ENCODE measurements around the gene METTL16.

Gene METTL16

DNA sequence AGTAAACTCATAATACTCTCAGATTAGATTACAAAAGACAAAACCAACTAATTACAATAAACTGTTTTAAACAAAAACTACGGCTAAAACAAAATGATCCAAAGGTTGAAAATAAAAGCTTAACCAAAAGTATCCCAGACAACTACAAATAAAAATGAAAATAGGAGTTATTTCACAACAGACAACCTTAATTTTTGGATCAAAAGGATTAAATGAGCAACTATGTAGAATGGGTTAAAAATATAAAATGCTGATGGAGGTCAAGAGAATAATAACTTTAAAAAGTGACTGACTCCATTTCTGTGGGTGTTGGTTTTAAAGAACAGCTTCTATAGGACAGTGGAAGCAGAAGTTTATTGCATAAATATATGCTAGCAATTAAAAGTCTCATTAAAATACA, 28.6 kb downstream of the METTL16 start:
- no peaks in the 10 kb centered on the region for H3K27me3 Mint-ChIP-seq
- peaks cover 47% of the 10 kb centered on the region for H3K4me1 Mint-ChIP-seq (ENCODE audit: low read depth)
- H3K27ac Mint-ChIP-seq: no peak overlapping the region
- no peak overlapping the region for H3K4me3 Mint-ChIP-seq
- H3K36me3 Mint-ChIP-seq: peaks cover 3% of the 10 kb centered on the region
- H3K9me3 Mint-ChIP-seq (ENCODE audit: low read depth): no peaks in the 10 kb centered on the region

DNA sequence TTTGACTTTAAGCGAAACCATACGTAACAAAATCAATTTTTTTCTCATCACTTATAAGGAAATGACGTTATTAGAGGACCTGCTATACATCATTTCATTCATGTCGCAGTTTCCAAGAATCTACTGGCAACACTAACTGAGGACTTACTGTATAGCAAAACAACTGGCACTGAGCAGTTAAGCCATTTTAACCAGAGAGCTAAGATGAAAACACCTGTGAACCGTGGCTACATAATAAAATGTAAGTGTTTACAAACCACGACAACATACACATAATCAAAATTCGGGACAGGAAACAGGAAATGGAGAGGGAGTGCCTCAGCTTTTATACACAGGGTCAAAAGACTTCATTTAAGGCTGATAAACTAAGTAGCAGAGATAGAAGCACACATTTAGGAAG, 29.5 kb downstream of the METTL16 start:
- Mint-ChIP-seq H3K9me3 (ENCODE audit: low read depth) (no peaks in the 10 kb centered on the region), H3K36me3 (peaks cover 3% of the 10 kb centered on the region), H3K27me3 (no peaks in the 10 kb centered on the region), H3K27ac (peak overlapping the region; percentile 59), H3K4me1 (ENCODE audit: low read depth) (peaks cover 43% of the 10 kb centered on the region), H3K4me3 (peak overlapping the region; percentile 40)

DNA sequence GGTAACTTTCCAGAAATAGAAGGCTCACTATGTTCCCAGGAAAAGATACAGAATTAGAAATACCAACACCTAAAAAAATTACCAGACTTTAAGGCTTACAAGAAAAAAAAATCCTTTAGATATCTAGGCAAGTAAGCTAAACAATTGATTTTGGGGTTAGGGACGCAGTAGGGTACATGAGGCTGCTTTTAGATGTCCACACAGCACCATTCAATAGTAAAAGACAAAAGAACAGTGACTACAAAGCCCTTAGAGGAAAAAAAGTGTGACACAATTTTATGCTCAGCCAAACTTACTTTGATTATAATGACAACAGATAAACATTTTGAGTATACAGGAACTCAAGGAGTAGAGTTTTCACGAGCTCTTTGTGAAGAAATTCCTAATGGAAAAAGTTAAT, 29.9 kb downstream of the METTL16 start:
- H3K27me3 Mint-ChIP-seq: no peaks in the 10 kb centered on the region
- H3K4me1 Mint-ChIP-seq (ENCODE audit: low read depth): peaks cover 39% of the 10 kb centered on the region
- no peaks in the 10 kb centered on the region for H3K9me3 Mint-ChIP-seq (ENCODE audit: low read depth)
- H3K27ac Mint-ChIP-seq: peak overlapping the region; percentile 59
- no peak overlapping the region for H3K4me3 Mint-ChIP-seq
- peaks cover 3% of the 10 kb centered on the region for H3K36me3 Mint-ChIP-seq

DNA sequence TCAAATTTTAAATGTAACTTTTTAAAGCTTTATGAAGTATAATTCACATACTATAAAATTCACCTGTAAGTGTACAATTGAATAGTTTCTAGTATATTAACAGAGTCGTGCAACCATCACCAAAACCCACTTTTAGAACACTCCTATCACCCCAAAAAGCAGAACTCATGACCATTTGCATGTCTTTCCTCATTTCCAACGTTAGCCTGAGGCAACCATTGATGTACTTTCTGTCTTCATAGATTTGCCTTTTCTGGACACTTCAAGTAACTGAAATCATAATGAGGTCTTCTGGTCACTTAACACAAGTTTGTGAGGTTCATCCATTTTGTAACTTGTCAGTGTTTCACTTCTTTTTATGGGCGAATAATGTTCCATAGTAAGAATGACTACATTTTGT, 33.2 kb downstream of the METTL16 start:
- no peaks in the 10 kb centered on the region for H3K9me3 Mint-ChIP-seq (ENCODE audit: low read depth)
- H3K27ac Mint-ChIP-seq: no peak overlapping the region
- H3K36me3 Mint-ChIP-seq: peaks cover 15% of the 10 kb centered on the region
- H3K4me3 Mint-ChIP-seq: no peak overlapping the region
- H3K27me3 Mint-ChIP-seq: no peaks in the 10 kb centered on the region
- H3K4me1 Mint-ChIP-seq (ENCODE audit: low read depth): peaks cover 24% of the 10 kb centered on the region

DNA sequence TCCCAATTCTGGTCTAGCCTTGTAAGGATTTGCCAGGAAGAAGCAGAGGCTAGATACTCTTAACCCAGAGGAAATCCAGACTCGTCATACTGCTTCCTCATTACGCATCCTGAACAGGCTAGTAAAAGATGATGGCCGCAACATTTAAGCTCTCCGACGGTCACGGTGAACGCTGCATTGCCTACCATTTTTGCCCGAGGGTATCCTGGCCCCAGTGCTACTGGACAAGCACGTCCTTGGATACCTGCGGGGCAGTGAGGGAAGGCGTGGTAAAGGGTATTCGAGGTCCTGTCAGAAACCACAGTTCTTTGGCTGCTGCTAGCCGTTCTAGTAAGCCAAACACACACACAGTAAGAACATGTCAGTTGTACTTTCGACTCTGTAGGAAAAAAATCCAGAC, 36.6 kb downstream of the METTL16 start:
- peaks cover 16% of the 10 kb centered on the region for H3K36me3 Mint-ChIP-seq
- no peaks in the 10 kb centered on the region for H3K9me3 Mint-ChIP-seq (ENCODE audit: low read depth)
- no peak overlapping the region for H3K27ac Mint-ChIP-seq
- no peaks in the 10 kb centered on the region for H3K4me1 Mint-ChIP-seq (ENCODE audit: low read depth)
- H3K4me3 Mint-ChIP-seq: no peak overlapping the region
- H3K27me3 Mint-ChIP-seq: no peaks in the 10 kb centered on the region

DNA sequence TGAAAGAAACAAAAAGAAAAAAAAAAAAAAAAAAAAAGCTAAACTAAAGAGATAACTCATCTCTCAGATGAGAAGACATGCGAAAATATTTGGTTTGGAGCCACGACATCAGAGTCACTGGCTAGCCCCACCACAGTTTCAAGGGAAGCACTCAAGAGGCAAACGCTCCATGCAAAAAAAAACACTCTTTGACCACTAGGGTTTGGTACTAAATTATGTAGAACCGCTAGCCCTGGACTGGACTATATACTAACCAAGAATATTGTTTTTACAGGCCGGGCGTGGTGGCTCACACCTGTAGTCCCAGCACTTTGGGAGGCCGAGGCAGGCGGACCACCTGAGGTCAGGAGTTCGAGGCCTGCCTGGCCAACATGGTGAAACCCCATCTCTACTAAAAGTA, 37.3 kb downstream of the METTL16 start:
- Mint-ChIP-seq H3K9me3 (ENCODE audit: low read depth) (no peaks in the 10 kb centered on the region), H3K4me3 (no peak overlapping the region), H3K27me3 (no peaks in the 10 kb centered on the region), H3K36me3 (peaks cover 16% of the 10 kb centered on the region), H3K27ac (no peak overlapping the region), H3K4me1 (ENCODE audit: low read depth) (no peaks in the 10 kb centered on the region)

DNA sequence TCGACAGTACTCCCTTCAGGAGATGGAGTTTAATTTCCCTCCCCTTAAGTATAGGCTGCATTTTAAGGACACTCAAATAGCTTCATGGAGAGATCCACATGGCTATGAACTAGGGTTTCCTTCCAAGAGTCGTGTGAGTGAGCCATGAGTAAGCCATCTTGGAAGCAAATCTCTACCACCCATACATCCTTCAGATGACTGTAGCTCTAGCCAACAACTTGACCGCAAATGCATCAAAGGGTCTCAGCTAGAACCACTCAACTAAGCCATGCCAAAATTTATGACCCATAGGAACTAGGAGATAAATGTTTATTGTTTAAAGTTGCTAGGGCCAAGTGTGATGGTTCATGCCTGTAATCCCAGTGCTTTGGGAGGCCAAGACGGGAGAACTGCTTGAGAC, 43.4 kb downstream of the METTL16 start:
- Mint-ChIP-seq H3K4me1 (ENCODE audit: low read depth) (no peaks in the 10 kb centered on the region), H3K4me3 (no peak overlapping the region), H3K36me3 (peaks cover 4% of the 10 kb centered on the region), H3K27ac (no peak overlapping the region), H3K27me3 (no peaks in the 10 kb centered on the region), H3K9me3 (ENCODE audit: low read depth) (no peaks in the 10 kb centered on the region)

DNA sequence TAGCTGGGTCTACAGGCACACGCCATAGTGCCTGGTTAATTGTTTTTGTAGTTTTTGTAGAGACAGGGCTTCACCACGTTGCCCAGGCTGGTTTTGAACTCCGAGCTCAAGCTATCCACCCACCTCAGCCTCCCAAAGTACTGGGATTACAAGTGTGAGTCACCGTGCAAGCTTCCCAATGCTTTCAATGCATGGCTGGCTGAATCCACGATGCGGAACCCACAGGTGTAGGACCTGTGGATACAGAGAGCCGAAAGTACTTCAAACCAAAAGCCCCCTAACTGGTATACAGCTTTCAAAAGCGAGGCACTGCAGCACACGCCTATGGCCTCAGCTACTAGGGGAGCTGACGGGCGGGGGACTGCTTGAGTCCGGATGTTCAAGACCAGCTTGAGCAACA, 44.8 kb downstream of the METTL16 start:
- Mint-ChIP-seq H3K27ac (no peak overlapping the region), H3K4me1 (ENCODE audit: low read depth) (no peaks in the 10 kb centered on the region), H3K9me3 (ENCODE audit: low read depth) (no peaks in the 10 kb centered on the region), H3K27me3 (no peaks in the 10 kb centered on the region), H3K36me3 (peaks cover 3% of the 10 kb centered on the region), H3K4me3 (no peak overlapping the region)

DNA sequence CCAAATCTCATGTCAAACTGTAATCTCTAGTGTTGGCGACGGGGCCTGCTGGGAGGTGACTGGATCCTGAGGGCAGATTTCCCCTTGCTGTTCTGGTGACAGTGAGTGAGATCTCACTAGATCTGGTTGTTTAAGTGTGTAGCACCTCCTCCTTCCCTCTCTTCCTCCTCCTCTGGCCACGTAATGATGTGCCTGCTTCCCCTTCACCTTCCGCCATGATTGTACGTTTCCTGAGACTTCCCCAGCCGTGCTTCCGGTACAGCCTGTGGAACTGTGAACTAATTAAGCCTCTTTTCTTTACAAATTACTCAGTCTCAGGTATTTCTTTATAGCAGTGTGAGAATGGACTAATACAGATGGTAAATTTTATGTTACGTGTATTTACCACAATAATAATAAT, 49.2 kb downstream of the METTL16 start:
- Mint-ChIP-seq H3K27ac (peak overlapping the region; percentile 77), H3K4me3 (no peak overlapping the region), H3K4me1 (ENCODE audit: low read depth) (no peaks in the 10 kb centered on the region), H3K27me3 (no peaks in the 10 kb centered on the region), H3K9me3 (ENCODE audit: low read depth) (no peaks in the 10 kb centered on the region), H3K36me3 (peaks cover 6% of the 10 kb centered on the region)

DNA sequence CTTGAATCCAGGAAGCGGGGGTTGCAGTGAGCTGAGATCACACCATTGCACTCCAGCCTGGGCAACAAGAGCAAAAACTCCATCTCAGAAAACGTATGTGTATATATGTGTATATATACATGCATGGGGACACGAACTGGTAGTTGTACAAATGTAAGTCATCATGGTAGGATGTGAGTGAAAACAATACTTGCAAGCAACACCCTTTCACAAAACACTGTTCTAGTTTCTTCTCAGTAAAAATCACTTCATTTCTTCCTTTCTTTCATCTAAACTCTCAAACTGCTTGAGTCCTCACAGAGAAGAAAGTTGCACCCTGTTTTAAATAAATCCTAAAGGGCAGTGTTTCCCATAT, 51.8 kb downstream of the METTL16 start:
- Mint-ChIP-seq H3K36me3 (peaks cover 6% of the 10 kb centered on the region), H3K27me3 (no peaks in the 10 kb centered on the region), H3K27ac (peak overlapping the region; percentile 28), H3K4me3 (no peak overlapping the region), H3K4me1 (ENCODE audit: low read depth) (no peaks in the 10 kb centered on the region), H3K9me3 (ENCODE audit: low read depth) (no peaks in the 10 kb centered on the region)

DNA sequence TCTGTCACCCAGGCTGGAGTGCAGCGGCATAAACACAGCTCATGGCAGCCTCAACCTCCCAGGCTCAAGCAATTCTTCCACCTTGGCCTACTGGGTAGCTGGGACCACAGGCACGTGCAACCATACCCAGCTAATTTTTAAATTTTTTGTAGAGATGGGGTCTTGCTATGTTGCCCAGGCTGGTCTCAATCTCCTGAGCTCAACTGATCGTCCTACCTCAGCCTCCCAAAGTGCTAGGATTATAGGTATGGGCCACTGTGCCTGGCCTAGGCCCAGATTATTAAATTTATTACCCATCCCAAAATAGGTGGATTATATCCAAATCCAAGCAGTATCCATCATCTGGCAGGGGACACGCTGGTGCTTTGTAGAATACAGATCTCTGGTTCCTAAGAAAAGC, 53.8 kb downstream of the METTL16 start:
- Mint-ChIP-seq H3K27me3 (no peaks in the 10 kb centered on the region), H3K27ac (no peak overlapping the region), H3K9me3 (ENCODE audit: low read depth) (no peaks in the 10 kb centered on the region), H3K4me1 (ENCODE audit: low read depth) (peaks cover 2% of the 10 kb centered on the region), H3K36me3 (peaks cover 6% of the 10 kb centered on the region), H3K4me3 (no peak overlapping the region)

DNA sequence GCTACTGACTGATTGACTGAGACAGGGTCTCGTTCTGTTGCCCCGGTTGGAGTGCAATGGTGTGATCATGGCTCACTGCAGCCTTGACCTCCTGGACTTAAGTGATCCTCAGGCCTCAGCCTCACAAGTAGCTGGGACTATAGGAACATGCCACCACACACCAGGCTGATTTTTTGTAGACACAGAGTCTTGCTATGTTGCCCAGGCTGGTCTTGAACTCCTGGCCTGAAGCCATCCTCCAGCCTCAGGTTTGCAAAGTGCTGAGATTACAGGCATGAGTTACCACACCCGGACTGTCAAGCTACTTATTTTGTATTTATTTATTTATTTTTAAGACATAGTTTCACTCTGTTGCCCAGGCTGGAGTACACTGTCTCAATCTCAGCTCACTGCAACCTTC, 55.2 kb downstream of the METTL16 start:
- peaks cover 2% of the 10 kb centered on the region for H3K36me3 Mint-ChIP-seq
- H3K27ac Mint-ChIP-seq: no peak overlapping the region
- H3K27me3 Mint-ChIP-seq: no peaks in the 10 kb centered on the region
- no peak overlapping the region for H3K4me3 Mint-ChIP-seq
- peaks cover 4% of the 10 kb centered on the region for H3K4me1 Mint-ChIP-seq (ENCODE audit: low read depth)
- H3K9me3 Mint-ChIP-seq (ENCODE audit: low read depth): no peaks in the 10 kb centered on the region

DNA sequence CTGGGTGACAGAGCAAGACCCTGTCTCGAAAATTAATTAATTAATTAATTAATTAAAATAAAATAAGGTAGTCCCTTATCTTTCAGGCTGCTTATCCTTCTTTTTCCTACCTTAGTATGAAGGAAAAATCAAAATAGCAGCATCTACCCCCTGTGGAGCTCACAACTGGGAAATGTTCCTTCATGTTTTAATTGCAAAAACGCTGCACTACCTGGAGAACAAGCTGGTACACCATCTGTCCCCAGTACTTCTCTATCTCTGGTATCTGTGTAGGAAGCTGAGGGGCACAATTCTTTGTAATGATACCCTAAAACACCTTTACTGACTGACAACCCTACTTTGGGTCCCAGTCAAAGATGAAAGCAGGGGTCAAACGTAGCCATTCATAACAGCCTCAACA, 55.7 kb downstream of the METTL16 start:
- no peak overlapping the region for H3K27ac Mint-ChIP-seq
- H3K36me3 Mint-ChIP-seq: peaks cover 2% of the 10 kb centered on the region
- no peaks in the 10 kb centered on the region for H3K9me3 Mint-ChIP-seq (ENCODE audit: low read depth)
- peaks cover 4% of the 10 kb centered on the region for H3K4me1 Mint-ChIP-seq (ENCODE audit: low read depth)
- no peak overlapping the region for H3K4me3 Mint-ChIP-seq
- H3K27me3 Mint-ChIP-seq: no peaks in the 10 kb centered on the region

DNA sequence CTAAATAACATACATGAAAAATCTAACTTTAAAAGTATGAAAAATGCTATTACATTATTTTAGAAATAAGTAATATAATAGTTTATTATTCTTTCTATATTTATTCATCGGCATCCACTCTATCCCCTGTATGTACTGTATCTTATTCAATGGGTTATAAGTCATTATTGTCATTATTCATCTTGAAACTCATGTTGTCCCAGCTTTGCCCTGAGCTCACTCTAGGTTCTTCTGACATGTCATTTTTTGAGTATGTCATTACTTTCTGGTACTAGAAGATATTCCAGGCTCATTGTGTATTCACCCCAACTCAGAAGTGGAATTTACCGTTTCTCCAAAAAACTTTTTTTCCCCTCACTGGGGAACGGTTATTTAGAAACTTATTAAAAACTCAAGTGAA, 57.8 kb downstream of the METTL16 start:
- Mint-ChIP-seq H3K27ac (no peak overlapping the region), H3K4me1 (ENCODE audit: low read depth) (peaks cover 4% of the 10 kb centered on the region), H3K27me3 (no peaks in the 10 kb centered on the region), H3K36me3 (peaks cover 4% of the 10 kb centered on the region), H3K4me3 (no peak overlapping the region), H3K9me3 (ENCODE audit: low read depth) (no peaks in the 10 kb centered on the region)

DNA sequence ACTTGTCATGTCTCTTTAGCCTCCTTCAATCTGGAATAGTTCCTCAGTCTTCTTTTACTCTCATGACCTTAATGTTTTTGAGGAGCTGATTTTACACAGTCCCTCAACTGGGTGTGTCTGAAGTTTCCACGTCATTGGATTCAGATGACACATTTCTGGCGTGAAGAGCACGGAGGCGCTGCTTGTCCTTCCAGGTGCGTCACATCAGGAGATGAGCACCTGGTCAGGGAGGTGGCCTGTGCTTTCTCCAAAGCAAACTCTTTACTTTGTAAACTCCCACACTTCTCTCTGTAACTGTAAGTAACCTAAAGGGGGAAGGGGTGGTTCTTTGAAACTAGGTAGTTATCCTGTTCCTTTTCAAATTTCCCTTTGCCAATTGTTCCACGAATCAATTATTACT, 58.4 kb downstream of the METTL16 start:
- Mint-ChIP-seq H3K27me3 (no peaks in the 10 kb centered on the region), H3K4me1 (ENCODE audit: low read depth) (peaks cover 4% of the 10 kb centered on the region), H3K4me3 (no peak overlapping the region), H3K27ac (no peak overlapping the region), H3K9me3 (ENCODE audit: low read depth) (no peaks in the 10 kb centered on the region), H3K36me3 (peaks cover 4% of the 10 kb centered on the region)

DNA sequence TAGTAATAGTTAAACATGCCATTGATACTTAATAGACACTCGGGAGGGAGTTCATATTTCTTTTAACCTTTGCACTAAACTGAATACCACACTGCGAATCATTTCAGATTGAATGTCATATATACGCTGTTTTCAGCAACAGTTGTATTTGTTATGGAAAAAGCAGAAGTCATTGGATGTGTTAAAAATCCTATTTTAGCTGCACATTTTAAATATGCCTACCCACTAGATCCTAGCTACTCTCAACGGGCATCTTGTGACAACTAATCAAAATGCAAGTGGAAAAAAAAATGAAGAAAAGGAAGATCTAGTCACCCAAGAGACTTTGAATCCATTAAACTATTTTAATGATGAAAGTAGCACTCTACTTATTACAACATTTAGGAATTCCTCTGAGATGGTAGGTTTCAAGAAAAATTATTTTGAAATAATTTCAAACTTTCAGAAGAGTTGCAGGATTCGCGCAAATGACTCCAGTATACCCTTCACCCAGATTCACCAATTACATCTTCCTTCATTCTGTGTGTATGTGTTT, 59.4 kb downstream of the METTL16 start:
- no peaks in the 10 kb centered on the region for H3K9me3 Mint-ChIP-seq (ENCODE audit: low read depth)
- peaks cover 2% of the 10 kb centered on the region for H3K36me3 Mint-ChIP-seq
- no peak overlapping the region for H3K4me3 Mint-ChIP-seq
- no peaks in the 10 kb centered on the region for H3K27me3 Mint-ChIP-seq
- H3K27ac Mint-ChIP-seq: no peak overlapping the region
- H3K4me1 Mint-ChIP-seq (ENCODE audit: low read depth): peaks cover 4% of the 10 kb centered on the region

Measured in activated naive CD8-positive, alpha-beta T cell (primary cell).